GM23338 (cell line): Measurements from ENCODE around the gene ZNHIT1.

ENCODE experiments used
- EZH2 ChIP-seq: fragments of 200-600 bp; sonication (generic); IDR thresholded peaks from one replicate; pipeline ENCODE4 v1.8.0; 2017; ENCODE audit warnings: antibody characterized with exemption, mild to moderate bottlenecking, low read depth; ENCODE audit not compliant: unreplicated experiment
- EZH2phosphoT487 ChIP-seq: fragments of 200-600 bp; sonication (generic); IDR thresholded peaks from one replicate; pipeline ENCODE4 v1.8.1; 2018; ENCODE audit warnings: antibody characterized with exemption; ENCODE audit not compliant: unreplicated experiment
- POLR2AphosphoS5 ChIP-seq: IDR thresholded peaks from 2 replicates; pipeline ENCODE4 v1.6.1; 2016; ENCODE audit warnings: antibody characterized with exemption, low read depth
- ZNF114 ChIP-seq: fragments of 250-450 bp; sonication (Bioruptor Pico); IDR thresholded peaks from 2 replicates; pipeline ENCODE4 v1.5.0; 2020; ENCODE audit warnings: mild to moderate bottlenecking, moderate library complexity
- TF ChIP-seq, protein P1 (sequence below), 2 experiments: fragments of 200-600 bp in 1 of 2; sonication (generic) in 1 of 2; conservative IDR thresholded peaks; 2 replicates each; pipeline versions ENCODE4 v1.5.1 to v1.6.1; 2016 to 2017; ENCODE audit warnings: antibody characterized with exemption in 2 of 2, low read depth in 2 of 2, mild to moderate bottlenecking in 2 of 2, moderate library complexity in 1 of 2

DNA sequence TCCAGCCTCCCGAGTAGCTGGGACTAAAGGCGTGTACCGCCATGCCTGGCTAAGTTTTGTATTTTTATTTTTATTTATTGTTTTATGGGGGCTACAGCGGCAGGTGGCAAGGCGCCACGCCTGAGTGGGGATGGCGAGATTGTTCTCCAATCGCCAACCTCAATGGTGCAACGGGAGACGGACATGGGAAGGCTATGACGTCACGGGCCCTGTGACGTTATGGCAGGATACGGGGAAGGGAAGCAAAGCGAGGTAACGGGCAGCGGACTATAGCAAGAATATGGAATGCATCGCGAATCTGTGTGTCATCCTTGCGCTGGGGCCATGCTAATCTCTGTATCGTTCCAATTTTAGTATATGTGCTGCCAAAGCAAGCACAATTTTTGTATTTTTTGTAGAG is 51.7 kb downstream of the ZNHIT1 start:
- TF ChIP-seq, protein P1, sequence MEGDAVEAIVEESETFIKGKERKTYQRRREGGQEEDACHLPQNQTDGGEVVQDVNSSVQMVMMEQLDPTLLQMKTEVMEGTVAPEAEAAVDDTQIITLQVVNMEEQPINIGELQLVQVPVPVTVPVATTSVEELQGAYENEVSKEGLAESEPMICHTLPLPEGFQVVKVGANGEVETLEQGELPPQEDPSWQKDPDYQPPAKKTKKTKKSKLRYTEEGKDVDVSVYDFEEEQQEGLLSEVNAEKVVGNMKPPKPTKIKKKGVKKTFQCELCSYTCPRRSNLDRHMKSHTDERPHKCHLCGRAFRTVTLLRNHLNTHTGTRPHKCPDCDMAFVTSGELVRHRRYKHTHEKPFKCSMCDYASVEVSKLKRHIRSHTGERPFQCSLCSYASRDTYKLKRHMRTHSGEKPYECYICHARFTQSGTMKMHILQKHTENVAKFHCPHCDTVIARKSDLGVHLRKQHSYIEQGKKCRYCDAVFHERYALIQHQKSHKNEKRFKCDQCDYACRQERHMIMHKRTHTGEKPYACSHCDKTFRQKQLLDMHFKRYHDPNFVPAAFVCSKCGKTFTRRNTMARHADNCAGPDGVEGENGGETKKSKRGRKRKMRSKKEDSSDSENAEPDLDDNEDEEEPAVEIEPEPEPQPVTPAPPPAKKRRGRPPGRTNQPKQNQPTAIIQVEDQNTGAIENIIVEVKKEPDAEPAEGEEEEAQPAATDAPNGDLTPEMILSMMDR (conservative IDR thresholded peaks at IDR 0.05; ENCODE audit: low read depth in 2 of 2): no peak
- TF ChIP-seq EZH2phosphoT487: no peak
- TF ChIP-seq POLR2AphosphoS5: no peak
- TF ChIP-seq EZH2: no peak
- no peak for TF ChIP-seq ZNF114 (CRISPR knock-in tag)
